GM12878 (cell line): ENCODE measurements around the gene GHITM. TPM values are rescaled to one million over a fixed set of nuclear protein-coding genes. Genes with fewer than 3 reads are reported as not detected.

Source experiments
- ATAC-seq: fragments of 200-7000 bp; cut with Tn5 transposase; 3 replicates; pipeline ENCODE4 v1.9.1; 2020; ENCODE audit warnings: mild to moderate bottlenecking, moderate library complexity
- BruUV-seq: library from RNA; stranded (reverse); fragments of 400-500 nt; replicated peaks from 2 replicates; lab custom pipeline; 2021; lab: Mats Ljungman, UMichigan
- CTCF ChIA-PET: fragments of 300-600 bp; sonication (Branson Sonifier 250); formaldehyde crosslinking; extraction: SDS; loops from one replicate; lab custom pipeline; 2021; ENCODE audit warnings: inconsistent platforms; lab: Yijun Ruan, JAX
- POLR2A ChIA-PET: fragments of 350-600 bp; formaldehyde crosslinking; extraction: SDS; loops from one replicate; lab custom pipeline; 2021; ENCODE audit warnings: inconsistent platforms; lab: Charles Lee
- RAD21 ChIA-PET: fragments of 300-600 bp; sonication (Branson Sonifier 250); formaldehyde crosslinking; loops from one replicate; lab custom pipeline; 2023; ENCODE audit warnings: antibody characterized with exemption; ENCODE audit not compliant: unreplicated experiment; lab: Charles Lee
- SMC1A ChIA-PET: fragments of 300-600 bp; sonication (Branson Sonifier 250); formaldehyde crosslinking; loops from one replicate; lab custom pipeline; 2023; ENCODE audit not compliant: unreplicated experiment, uncharacterized antibody; lab: Charles Lee
- DNase-seq: peaks from one replicate; pipeline ENCODE4 v3.0.0-alpha.2; 2011; ENCODE audit warnings: low read depth, low spot score
- FAIRE-seq: peaks from 3 replicates; lab custom pipeline; 2011; peaks lifted over from hg19 to GRCh38; lab: Jason Lieb, UNC
- H2AFZ ChIP-seq: 2 replicates; pipeline ENCODE4 v1.6.0; 2011; ENCODE audit warnings: low read depth, low read length, control low read depth; ENCODE audit not compliant: control insufficient read depth
- H3K27ac ChIP-seq: 2 replicates; pipeline ENCODE4 v1.5.1; 2011; ENCODE audit warnings: control low read depth; ENCODE audit not compliant: control insufficient read depth, insufficient read depth
- H3K27me3 ChIP-seq, 2 experiments: replicated peaks in 1 of 2; 2 replicates each; pipeline versions ENCODE4 v1.6.0 to v1.6.1; 2011; ENCODE audit warnings: low read length in 1 of 2; ENCODE audit not compliant: control insufficient read depth in 2 of 2, insufficient read depth in 2 of 2
- H3K36me3 ChIP-seq, 2 experiments: 2 replicates each; pipeline ENCODE4 v1.5.1; 2011; ENCODE audit warnings: low read length in 1 of 2; ENCODE audit not compliant: control insufficient read depth in 2 of 2, insufficient read depth in 2 of 2
- H3K4me1 ChIP-seq: 2 replicates; pipeline ENCODE4 v1.6.1; 2011; ENCODE audit warnings: mild to moderate bottlenecking, low read length, moderate library complexity, mixed read lengths; ENCODE audit not compliant: control insufficient read depth, insufficient read depth
- H3K4me2 ChIP-seq: 2 replicates; pipeline ENCODE4 v1.6.0; 2011; ENCODE audit warnings: control low read depth; ENCODE audit not compliant: control insufficient read depth, insufficient read depth
- H3K4me3 ChIP-seq: fragments of 200-600 bp; sonication (generic); 2 replicates; pipeline ENCODE4 v1.5.1; 2016
- H3K79me2 ChIP-seq: 2 replicates; pipeline ENCODE4 v1.6.0; 2011; ENCODE audit warnings: low read length; ENCODE audit not compliant: control insufficient read depth, insufficient read depth
- H3K9ac ChIP-seq: 2 replicates; pipeline ENCODE4 v1.8.0; 2011; ENCODE audit warnings: low read length, control low read depth, mixed read lengths; ENCODE audit not compliant: control insufficient read depth, insufficient read depth
- H3K9me3 ChIP-seq: replicated peaks from 3 replicates; pipeline ENCODE4 v1.5.1; 2011; ENCODE audit warnings: mild to moderate bottlenecking, low read length; ENCODE audit not compliant: control insufficient read depth, insufficient read depth
- H4K20me1 ChIP-seq: 2 replicates; pipeline ENCODE4 v1.6.0; 2011; ENCODE audit not compliant: control insufficient read depth, insufficient read depth
- CBFB ChIP-seq: IDR thresholded peaks from 2 replicates; pipeline ENCODE4 v1.6.1; 2016; ENCODE audit warnings: antibody characterized with exemption, low read depth
- DPF2 ChIP-seq: fragments of 450-650 bp; IDR thresholded peaks from 2 replicates; pipeline ENCODE4 v1.6.1; 2017; ENCODE audit warnings: mild to moderate bottlenecking
- HDAC2 ChIP-seq: fragments of 200-600 bp; sonication (generic); IDR thresholded peaks from 2 replicates; pipeline ENCODE4 v1.6.1; 2017
- HDGF ChIP-seq: fragments of 450-650 bp; IDR thresholded peaks from 2 replicates; pipeline ENCODE4 v1.6.1; 2016; ENCODE audit warnings: antibody characterized with exemption
- IRF4 ChIP-seq: IDR thresholded peaks from 2 replicates; pipeline ENCODE4 v1.6.1; 2011; ENCODE audit warnings: low read depth, low read length
- NFYB ChIP-seq: IDR thresholded peaks from 2 replicates; pipeline ENCODE4 v1.6.1; 2011; ENCODE audit warnings: low read depth, mild to moderate bottlenecking, low read length, improper control_type of control experiment, moderate library complexity; ENCODE audit not compliant: insufficient read depth
- SRF ChIP-seq, 2 experiments: IDR thresholded peaks; 2 replicates each; pipeline ENCODE4 v1.6.1; 2011; ENCODE audit warnings: low read depth in 2 of 2, low read length in 2 of 2, mild to moderate bottlenecking in 1 of 2, moderate library complexity in 1 of 2
- ZBTB33 ChIP-seq: fragments of 450-650 bp; IDR thresholded peaks from 2 replicates; pipeline ENCODE4 v1.6.1; 2017; ENCODE audit warnings: mild to moderate bottlenecking
- WGBS: methylation state at CpG from one replicate; pipeline ENCODE4 v1.1.6; 2016; ENCODE audit warnings: low lambda C conversion rate; ENCODE audit not compliant: insufficient replicate concordance, insufficient coverage; ENCODE audit errors: missing lambda C conversion rate; 5-methylcytosine and 5-hydroxymethylcytosine counted together
- in situ Hi-C: fragments of 300-500 bp; cut with MboI; formaldehyde crosslinking; loops from 9 replicates; pipeline ENCODE4 v1.14.3; 2018; ENCODE audit warnings: mixed read lengths
- intact Hi-C: fragments of 100-400 bp; cut with micrococcal nuclease; formaldehyde crosslinking; loops from one replicate; pipeline ENCODE4 v1.14.2; 2022; ENCODE audit not compliant: unreplicated experiment
- polyA plus RNA-seq, 11 experiments: library from polyadenylated mRNA; depleted of rRNA in 4 of 11; unstranded in 6 of 11; stranded (reverse) in 5 of 11; fragments of >200 nt; fragmentation: Nextera tagmentation in 4 of 11; fragmentation: Illumina TruSeq in 1 of 11; extraction: Ambion mirVana in 4 of 11; extraction: Trizol in 1 of 11; gene quantifications; 1 replicate in 1 of 11; 2 replicates in 10 of 11; pipeline versions ENCODE4 v1.2.1 to v1.2.3, GENCODE V29; 2011 to 2016; ENCODE audit warnings: inconsistent platforms in 2 of 11, missing spikeins in 2 of 11, low read depth in 1 of 11
- total RNA-seq, 4 experiments: library from RNA; depleted of rRNA in 3 of 4; stranded (reverse); fragments of >200 nt in 3 of 4; fragmentation: Illumina TruSeq in 1 of 4; extraction: Trizol in 1 of 4; gene quantifications; 2 replicates each; pipeline versions ENCODE4 v1.2.1 to v1.2.3, GENCODE V29; 2013 to 2021
- TF ChIP-seq, protein P1 (sequence below): fragments of 450-650 bp; IDR thresholded peaks from 2 replicates; pipeline ENCODE4 v1.6.1; 2018; ENCODE audit warnings: borderline replicate concordance, mild to moderate bottlenecking; ENCODE audit not compliant: partially characterized antibody
- TF ChIP-seq, protein P2 (sequence below): fragments of 450-650 bp; IDR thresholded peaks from 2 replicates; pipeline ENCODE4 v1.6.1; 2017; ENCODE audit warnings: low read depth, mild to moderate bottlenecking, moderate library complexity
- TF ChIP-seq, protein P3 (sequence below): fragments of 450-650 bp; IDR thresholded peaks from 2 replicates; pipeline ENCODE4 v1.6.1; 2016; ENCODE audit warnings: mild to moderate bottlenecking
- TF ChIP-seq, protein P4 (sequence below): fragments of 450-650 bp; IDR thresholded peaks from 2 replicates; pipeline ENCODE4 v1.6.1; 2016; ENCODE audit warnings: mild to moderate bottlenecking

The GHITM gene
- total and polyA plus RNA-seq, 10 of the 15 experiments (the other 5 are each of a cell fraction or from before 2014, with no cell fraction given): 120 to 501 (median 209) TPM

DNA sequence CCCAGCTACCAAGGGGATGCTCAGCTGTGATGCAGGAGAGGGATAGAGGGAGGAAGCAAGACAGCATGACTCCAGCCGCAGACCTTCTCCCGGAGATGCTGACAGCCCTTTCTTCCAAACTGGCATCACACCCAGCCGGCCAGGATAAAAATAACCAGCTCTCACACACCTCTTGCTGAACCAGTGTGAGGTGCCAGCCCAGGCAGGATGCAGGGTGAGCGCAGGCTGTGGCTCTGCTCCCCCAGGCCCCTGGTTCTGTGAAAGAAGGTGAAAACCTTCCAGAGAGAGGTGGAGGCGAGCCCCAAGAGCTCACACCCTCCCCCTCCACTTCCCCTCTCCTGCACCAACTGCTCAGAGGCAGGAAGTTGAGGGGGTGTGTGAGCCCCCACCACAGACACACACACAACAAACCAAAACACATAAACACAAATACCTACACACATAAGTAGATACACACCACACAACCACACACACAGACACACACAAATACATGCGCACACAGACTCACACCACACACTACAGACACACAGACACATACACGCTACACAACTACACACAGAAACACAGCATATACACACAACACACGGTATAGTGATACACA lies 38.3 kb downstream of the GHITM start (continued):
- TF ChIP-seq, protein P1, sequence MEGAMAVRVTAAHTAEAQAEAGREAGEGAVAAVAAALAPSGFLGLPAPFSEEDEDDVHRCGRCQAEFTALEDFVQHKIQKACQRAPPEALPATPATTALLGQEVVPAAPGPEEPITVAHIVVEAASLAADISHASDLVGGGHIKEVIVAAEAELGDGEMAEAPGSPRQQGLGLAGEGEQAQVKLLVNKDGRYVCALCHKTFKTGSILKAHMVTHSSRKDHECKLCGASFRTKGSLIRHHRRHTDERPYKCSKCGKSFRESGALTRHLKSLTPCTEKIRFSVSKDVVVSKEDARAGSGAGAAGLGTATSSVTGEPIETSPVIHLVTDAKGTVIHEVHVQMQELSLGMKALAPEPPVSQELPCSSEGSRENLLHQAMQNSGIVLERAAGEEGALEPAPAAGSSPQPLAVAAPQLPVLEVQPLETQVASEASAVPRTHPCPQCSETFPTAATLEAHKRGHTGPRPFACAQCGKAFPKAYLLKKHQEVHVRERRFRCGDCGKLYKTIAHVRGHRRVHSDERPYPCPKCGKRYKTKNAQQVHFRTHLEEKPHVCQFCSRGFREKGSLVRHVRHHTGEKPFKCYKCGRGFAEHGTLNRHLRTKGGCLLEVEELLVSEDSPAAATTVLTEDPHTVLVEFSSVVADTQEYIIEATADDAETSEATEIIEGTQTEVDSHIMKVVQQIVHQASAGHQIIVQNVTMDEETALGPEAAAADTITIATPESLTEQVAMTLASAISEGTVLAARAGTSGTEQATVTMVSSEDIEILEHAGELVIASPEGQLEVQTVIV: no peak

DNA sequence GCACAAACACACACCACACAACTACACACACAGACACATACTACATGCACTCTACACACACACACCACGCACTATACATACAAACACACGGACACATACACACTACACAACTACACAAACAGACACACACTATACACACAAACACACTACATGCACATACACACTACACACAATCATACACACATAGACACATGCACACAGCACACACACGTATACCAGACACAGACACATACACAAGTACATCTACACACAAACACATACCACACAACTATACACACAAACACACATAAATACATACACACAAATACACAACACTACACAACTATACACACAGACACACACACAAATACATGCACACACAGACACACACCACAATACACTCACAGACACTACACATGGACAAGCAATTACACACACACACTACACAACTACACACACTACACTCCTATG lies 38.9 kb downstream of the GHITM start:
- peaks cover 36% of the 10 kb centered on the region for H3K4me1 ChIP-seq
- RAD21 ChIA-PET: interaction anchor here (1.1 to 1.3 kb wide), 2 partner anchors 11 to 13 kb away, joined by 3 read pairs; no protein-coding TSS in a partner anchor
- ATAC-seq (no peak), FAIRE-seq (no peak), DNase-seq (no peak)
- POLR2A ChIA-PET: interaction anchor here (1.1 to 2.4 kb wide), 2 partner anchors 11 to 17 kb away, joined by 3 to 10 read pairs; no protein-coding TSS in a partner anchor
- 73% methylated on average over 3 of the region's 3 CpGs for WGBS
- BruUV-seq: no TSS peak
- no peaks in the 10 kb centered on the region for H3K27me3 ChIP-seq
- SMC1A ChIA-PET: interaction anchor here (0.9 to 2.4 kb wide), 5 partner anchors 9 to 30 kb away, joined by 3 to 11 read pairs (median 6); no protein-coding TSS in a partner anchor
- no peaks in the 10 kb centered on the region for H3K9me3 ChIP-seq
- no peaks in the 10 kb centered on the region for H3K36me3 ChIP-seq
- CTCF ChIA-PET: interaction anchor here (1.2 to 6.4 kb wide), 2 partner anchors 27 to 30 kb away, joined by 4 to 35 read pairs; no protein-coding TSS in a partner anchor
- peak overlapping the region; percentile 57; the same call in 1 of the 2 replicates for H2AFZ ChIP-seq
- H3K27ac ChIP-seq: no peak overlapping the region
- H3K4me2 ChIP-seq: peak overlapping the region; percentile 40
- no peaks in the 10 kb centered on the region for H4K20me1 ChIP-seq
- no peak overlapping the region for H3K9ac ChIP-seq
- H3K4me3 ChIP-seq: peak overlapping the region; percentile 38; the same call in 1 of the 2 replicates
- in situ Hi-C loops (no loop called here), intact Hi-C loops (loop anchor here (10.0 kb wide), 1 partner anchor 1253 kb away; no protein-coding TSS in a partner anchor)
- H3K79me2 ChIP-seq: no peaks in the 10 kb centered on the region; the same call in none of the 2 replicates
- TF ChIP-seq DPF2 (no peak), CBFB (no peak), HDAC2 (no peak), SRF (IDR thresholded peaks at IDR 0.05; ENCODE audit: low read depth in 2 of 2, low read length in 2 of 2) (no peak), ZBTB33 (no peak), NFYB (no peak), IRF4 (no peak), HDGF (peak; percentile 98)
- TF ChIP-seq, protein P2, sequence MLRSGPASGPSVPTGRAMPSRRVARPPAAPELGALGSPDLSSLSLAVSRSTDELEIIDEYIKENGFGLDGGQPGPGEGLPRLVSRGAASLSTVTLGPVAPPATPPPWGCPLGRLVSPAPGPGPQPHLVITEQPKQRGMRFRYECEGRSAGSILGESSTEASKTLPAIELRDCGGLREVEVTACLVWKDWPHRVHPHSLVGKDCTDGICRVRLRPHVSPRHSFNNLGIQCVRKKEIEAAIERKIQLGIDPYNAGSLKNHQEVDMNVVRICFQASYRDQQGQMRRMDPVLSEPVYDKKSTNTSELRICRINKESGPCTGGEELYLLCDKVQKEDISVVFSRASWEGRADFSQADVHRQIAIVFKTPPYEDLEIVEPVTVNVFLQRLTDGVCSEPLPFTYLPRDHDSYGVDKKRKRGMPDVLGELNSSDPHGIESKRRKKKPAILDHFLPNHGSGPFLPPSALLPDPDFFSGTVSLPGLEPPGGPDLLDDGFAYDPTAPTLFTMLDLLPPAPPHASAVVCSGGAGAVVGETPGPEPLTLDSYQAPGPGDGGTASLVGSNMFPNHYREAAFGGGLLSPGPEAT: peak; percentile 39; the same call in 1 of the 2 replicates
- TF ChIP-seq, protein P3, sequence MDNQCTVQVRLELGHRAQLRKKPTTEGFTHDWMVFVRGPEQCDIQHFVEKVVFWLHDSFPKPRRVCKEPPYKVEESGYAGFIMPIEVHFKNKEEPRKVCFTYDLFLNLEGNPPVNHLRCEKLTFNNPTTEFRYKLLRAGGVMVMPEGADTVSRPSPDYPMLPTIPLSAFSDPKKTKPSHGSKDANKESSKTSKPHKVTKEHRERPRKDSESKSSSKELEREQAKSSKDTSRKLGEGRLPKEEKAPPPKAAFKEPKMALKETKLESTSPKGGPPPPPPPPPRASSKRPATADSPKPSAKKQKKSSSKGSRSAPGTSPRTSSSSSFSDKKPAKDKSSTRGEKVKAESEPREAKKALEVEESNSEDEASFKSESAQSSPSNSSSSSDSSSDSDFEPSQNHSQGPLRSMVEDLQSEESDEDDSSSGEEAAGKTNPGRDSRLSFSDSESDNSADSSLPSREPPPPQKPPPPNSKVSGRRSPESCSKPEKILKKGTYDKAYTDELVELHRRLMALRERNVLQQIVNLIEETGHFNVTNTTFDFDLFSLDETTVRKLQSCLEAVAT: peak; percentile 64; the same call in 1 of the 2 replicates
- TF ChIP-seq, protein P4, sequence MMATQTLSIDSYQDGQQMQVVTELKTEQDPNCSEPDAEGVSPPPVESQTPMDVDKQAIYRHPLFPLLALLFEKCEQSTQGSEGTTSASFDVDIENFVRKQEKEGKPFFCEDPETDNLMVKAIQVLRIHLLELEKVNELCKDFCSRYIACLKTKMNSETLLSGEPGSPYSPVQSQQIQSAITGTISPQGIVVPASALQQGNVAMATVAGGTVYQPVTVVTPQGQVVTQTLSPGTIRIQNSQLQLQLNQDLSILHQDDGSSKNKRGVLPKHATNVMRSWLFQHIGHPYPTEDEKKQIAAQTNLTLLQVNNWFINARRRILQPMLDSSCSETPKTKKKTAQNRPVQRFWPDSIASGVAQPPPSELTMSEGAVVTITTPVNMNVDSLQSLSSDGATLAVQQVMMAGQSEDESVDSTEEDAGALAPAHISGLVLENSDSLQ: peak; percentile 39
